Mesenchymal stem cell (in vitro differentiated cells and primary cell): ENCODE results near the gene KRTAP12-1.

Experiments used
- DNase-seq: peaks from one replicate; pipeline ENCODE4 v3.0.0-alpha.2; 2013
- H2AFZ ChIP-seq: one replicate; pipeline ENCODE4 v1.6.1; 2013; ENCODE audit warnings: low read depth, mild to moderate bottlenecking, control low read depth, inconsistent platforms, low read length, moderate library complexity
- H2AK5ac ChIP-seq: 2 replicates; pipeline ENCODE4 v1.6.1; 2013; ENCODE audit warnings: low read length, moderate library complexity, mild to moderate bottlenecking, inconsistent platforms; ENCODE audit not compliant: severe bottlenecking
- H2BK120ac ChIP-seq: one replicate; pipeline ENCODE4 v1.6.1; 2013; ENCODE audit warnings: low read depth, mild to moderate bottlenecking, inconsistent platforms, low read length, moderate library complexity
- H2BK12ac ChIP-seq, 2 experiments: one replicate each; pipeline ENCODE4 v1.6.1; 2013; ENCODE audit warnings: inconsistent platforms in 2 of 2, low read length in 2 of 2, mild to moderate bottlenecking in 2 of 2, moderate library complexity in 2 of 2, control low read depth in 1 of 2
- H2BK15ac ChIP-seq: one replicate; pipeline ENCODE4 v1.6.1; 2013; ENCODE audit warnings: mild to moderate bottlenecking, low read depth, inconsistent platforms; ENCODE audit not compliant: poor library complexity, severe bottlenecking
- H2BK5ac ChIP-seq: 2 replicates; pipeline ENCODE4 v1.6.1; 2013; ENCODE audit warnings: low read depth, mild to moderate bottlenecking, low read length, control low read depth, inconsistent platforms; ENCODE audit not compliant: poor library complexity, severe bottlenecking
- H3K14ac ChIP-seq, 2 experiments: one replicate each; pipeline ENCODE4 v1.6.1; 2013; ENCODE audit warnings: inconsistent platforms in 2 of 2, low read length in 2 of 2, control low read depth in 1 of 2, mild to moderate bottlenecking in 1 of 2, moderate library complexity in 1 of 2
- H3K18ac ChIP-seq, 2 experiments: one replicate each; pipeline ENCODE4 v1.6.1; 2013; ENCODE audit warnings: inconsistent platforms in 2 of 2, low read length in 2 of 2, control low read depth in 1 of 2, low read depth in 1 of 2, mild to moderate bottlenecking in 1 of 2
- H3K23ac ChIP-seq, 2 experiments: one replicate each; pipeline ENCODE4 v1.6.1; 2013; ENCODE audit warnings: inconsistent platforms in 2 of 2, low read length in 2 of 2, mild to moderate bottlenecking in 2 of 2, moderate library complexity in 2 of 2, control low read depth in 1 of 2
- H3K27ac ChIP-seq: 2 replicates; pipeline ENCODE4 v1.5.1; 2013; ENCODE audit warnings: mild to moderate bottlenecking, moderate library complexity, low read length, control low read depth, inconsistent platforms; ENCODE audit not compliant: poor library complexity, severe bottlenecking
- H3K27me3 ChIP-seq, 2 experiments: 2 replicates each; pipeline versions ENCODE4 v1.6.1 to v1.7.0; 2013; ENCODE audit warnings: low read length in 2 of 2, mild to moderate bottlenecking in 2 of 2, moderate library complexity in 2 of 2, control low read depth in 1 of 2, inconsistent platforms in 1 of 2; ENCODE audit not compliant: control insufficient read depth in 1 of 2, insufficient read depth in 1 of 2
- H3K36me3 ChIP-seq, 2 experiments: 2 replicates each; pipeline versions ENCODE4 v1.6.1 to v1.7.0; 2013; ENCODE audit warnings: low read length in 2 of 2, control low read depth in 1 of 2, inconsistent platforms in 1 of 2, low read depth in 1 of 2, mild to moderate bottlenecking in 1 of 2; ENCODE audit not compliant: insufficient read depth in 2 of 2, control insufficient read depth in 1 of 2
- H3K4ac ChIP-seq, 2 experiments: one replicate each; pipeline ENCODE4 v1.6.1; 2013; ENCODE audit warnings: inconsistent platforms in 2 of 2, low read length in 2 of 2, mild to moderate bottlenecking in 2 of 2, moderate library complexity in 2 of 2, control low read depth in 1 of 2, low read depth in 1 of 2
- H3K4me1 ChIP-seq: 2 replicates; pipeline ENCODE4 v1.6.1; 2013; ENCODE audit warnings: low read depth, low read length, control low read depth; ENCODE audit not compliant: control insufficient read depth, insufficient read depth
- H3K4me2 ChIP-seq: 2 replicates; pipeline ENCODE4 v1.6.1; 2013; ENCODE audit warnings: low read length, mild to moderate bottlenecking, inconsistent platforms; ENCODE audit not compliant: poor library complexity, severe bottlenecking
- H3K4me3 ChIP-seq, 2 experiments: 2 replicates each; pipeline versions ENCODE4 v1.5.1 to v1.7.0; 2013; ENCODE audit warnings: low read length in 2 of 2, mild to moderate bottlenecking in 2 of 2, control low read depth in 1 of 2, low read depth in 1 of 2; ENCODE audit not compliant: insufficient read depth in 1 of 2
- H3K79me1 ChIP-seq: replicated peaks from 2 replicates; pipeline ENCODE4 v1.6.1; 2013; ENCODE audit warnings: mild to moderate bottlenecking, control low read depth, low read length, inconsistent platforms; ENCODE audit not compliant: poor library complexity, severe bottlenecking
- H3K9ac ChIP-seq: 2 replicates; pipeline ENCODE4 v1.7.0; 2013; ENCODE audit warnings: mild to moderate bottlenecking, low read length, moderate library complexity
- H3K9me3 ChIP-seq: 2 replicates; pipeline ENCODE4 v1.7.0; 2013; ENCODE audit warnings: mild to moderate bottlenecking, low read length; ENCODE audit not compliant: control insufficient read depth
- H4K8ac ChIP-seq: one replicate; pipeline ENCODE4 v1.6.1; 2013; ENCODE audit warnings: inconsistent platforms, mild to moderate bottlenecking, low read length, moderate library complexity
- H4K91ac ChIP-seq: one replicate; pipeline ENCODE4 v1.6.1; 2013; ENCODE audit warnings: mild to moderate bottlenecking, low read length, inconsistent platforms
- WGBS: methylation state at CpG from one replicate; pipeline ENCODE4 v1.1.7; 2013; ENCODE audit warnings: mixed read lengths; 5-methylcytosine and 5-hydroxymethylcytosine counted together

The KRTAP12-1 gene

GRCh38 chr21:44654576-44655175 lies 27.3 kb downstream of the KRTAP12-1 start, which contains the start of gene KRTAP12-4:
Gene KRTAP12-4 (minus strand): TSS chr21:44654659. CDS start chr21:44654614, 45 bp downstream.
- no peak for DNase-seq
- no peak within 1 kb of the TSS for H3K9ac ChIP-seq
- H2BK15ac ChIP-seq, result no peak within 1 kb of the TSS
- no peak within 1 kb of the TSS for H2AFZ ChIP-seq
- no peak within 1 kb of the TSS for H3K14ac ChIP-seq
- no peaks in the 10 kb centered on the region for H3K36me3 ChIP-seq
- 68% methylated on average over 9 of the region's 9 CpGs for WGBS
- no peak within 1 kb of the TSS for H2AK5ac ChIP-seq
- H4K91ac ChIP-seq, result no peak within 1 kb of the TSS
- peaks cover 11% of the 10 kb centered on the region for H3K9me3 ChIP-seq
- H2BK12ac ChIP-seq, result no peak within 1 kb of the TSS
- H3K4me1 ChIP-seq, result peaks cover 2% of the 10 kb centered on the region
- H3K4me3 ChIP-seq, result no peak within 1 kb of the TSS
- H3K23ac ChIP-seq, result no peak within 1 kb of the TSS
- H4K8ac ChIP-seq, result no peak within 1 kb of the TSS
- H3K27ac ChIP-seq, result no peak within 1 kb of the TSS
- no peaks in the 10 kb centered on the region for H3K79me1 ChIP-seq
- no peak within 1 kb of the TSS for H3K18ac ChIP-seq
- no peak within 1 kb of the TSS for H2BK120ac ChIP-seq
- no peaks in the 10 kb centered on the region for H3K27me3 ChIP-seq
- H3K4ac ChIP-seq, result no peak within 1 kb of the TSS
- no peak within 1 kb of the TSS for H2BK5ac ChIP-seq
- no peak within 1 kb of the TSS for H3K4me2 ChIP-seq

- Histone ChIP-seq H3K9me3 (peaks cover 11% of the 10 kb centered on the region), H3K14ac (no peak overlapping the region), H2AFZ (no peak overlapping the region), H3K27ac (no peak overlapping the region), H3K36me3 (no peaks in the 10 kb centered on the region), H4K8ac (no peak overlapping the region), H2AK5ac (no peak overlapping the region), H3K4me2 (no peak overlapping the region), H2BK5ac (no peak overlapping the region), H3K23ac (no peak overlapping the region), H3K4me1 (peaks cover 2% of the 10 kb centered on the region), H3K4me3 (no peak overlapping the region), H3K4ac (no peak overlapping the region), H3K18ac (no peak overlapping the region), H3K79me1 (no peaks in the 10 kb centered on the region), H3K9ac (no peak overlapping the region), H4K91ac (no peak overlapping the region), H2BK15ac (no peak overlapping the region), H2BK120ac (no peak overlapping the region), H2BK12ac (no peak overlapping the region), H3K27me3 (no peaks in the 10 kb centered on the region)
- WGBS, result 86% methylated on average over 17 of the region's 17 CpGs
- no peak for DNase-seq
Observed at GRCh38 chr21:44653656-44654575, 28.0 kb downstream of the KRTAP12-1 start.

GRCh38 chr21:44653123-44653522 lies 28.8 kb downstream of the KRTAP12-1 start:
- no peak for DNase-seq
- peaks cover 11% of the 10 kb centered on the region for H3K9me3 ChIP-seq
- no peaks in the 10 kb centered on the region for H3K79me1 ChIP-seq
- H2BK12ac ChIP-seq, result no peak overlapping the region
- H4K91ac ChIP-seq, result no peak overlapping the region
- H2BK120ac ChIP-seq, result no peak overlapping the region
- WGBS, result 81% methylated on average over 11 of the region's 14 CpGs
- H3K4me1 ChIP-seq, result peaks cover 2% of the 10 kb centered on the region
- H2AFZ ChIP-seq, result no peak overlapping the region
- peaks cover 0 to under 1% of the 10 kb centered on the region in 2 experiments for H3K27me3 ChIP-seq
- H2AK5ac ChIP-seq, result no peak overlapping the region
- no peak overlapping the region for H4K8ac ChIP-seq
- H3K14ac ChIP-seq, result no peak overlapping the region
- no peak overlapping the region for H3K4me3 ChIP-seq
- H3K18ac ChIP-seq, result no peak overlapping the region
- no peak overlapping the region for H2BK15ac ChIP-seq
- no peaks in the 10 kb centered on the region for H3K36me3 ChIP-seq
- no peak overlapping the region for H3K27ac ChIP-seq
- no peak overlapping the region for H3K9ac ChIP-seq
- H3K4ac ChIP-seq, result no peak overlapping the region
- no peak overlapping the region for H3K4me2 ChIP-seq
- H3K23ac ChIP-seq, result no peak overlapping the region
- H2BK5ac ChIP-seq, result no peak overlapping the region

DNA sequence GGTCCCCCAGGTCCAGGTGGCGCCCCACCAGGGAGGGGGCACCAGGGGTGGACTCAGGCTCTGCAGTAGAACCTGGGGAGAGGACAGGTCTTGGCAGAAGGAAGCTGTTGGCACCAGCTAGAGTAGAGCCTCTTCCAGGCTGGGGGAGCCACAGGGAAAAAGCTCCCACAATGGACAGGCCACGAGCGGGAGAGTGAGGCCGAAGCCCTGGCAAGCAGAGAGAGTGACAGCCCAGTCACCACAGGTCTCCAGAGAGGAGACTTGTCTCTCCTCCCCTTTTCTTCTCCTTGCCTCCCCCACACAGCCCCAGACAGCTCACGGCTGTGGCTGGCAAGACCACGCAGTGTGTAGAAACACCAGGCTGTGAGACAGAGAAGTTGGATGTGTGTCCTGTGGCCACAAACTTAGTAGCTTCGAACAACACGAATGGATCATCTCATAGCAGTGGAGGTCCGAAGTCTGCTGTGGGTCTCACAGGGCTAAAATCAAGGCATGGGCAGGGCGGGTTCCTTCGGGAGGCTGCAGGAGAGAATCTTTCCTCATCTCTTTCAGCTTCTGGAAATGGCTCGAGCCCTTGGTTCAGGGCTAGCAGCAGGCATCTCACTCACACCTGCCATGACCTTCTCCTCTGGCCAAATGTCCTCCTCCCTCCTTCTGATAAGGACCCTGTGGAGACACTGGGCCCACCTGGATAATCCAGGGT lies 30.8 kb downstream of the KRTAP12-1 start:
- H3K9me3 ChIP-seq, result peaks cover 3% of the 10 kb centered on the region
- H2BK15ac ChIP-seq, result no peak overlapping the region
- no peak overlapping the region for H4K8ac ChIP-seq
- no peak overlapping the region for H4K91ac ChIP-seq
- no peak overlapping the region for H3K23ac ChIP-seq
- no peak overlapping the region for H2BK12ac ChIP-seq
- no peak overlapping the region for H3K14ac ChIP-seq
- no peaks in the 10 kb centered on the region for H3K79me1 ChIP-seq
- no peak overlapping the region for H2BK120ac ChIP-seq
- no peak overlapping the region for H3K18ac ChIP-seq
- no peak overlapping the region for H2BK5ac ChIP-seq
- H3K4me3 ChIP-seq, result no peak overlapping the region
- H3K36me3 ChIP-seq, result no peaks in the 10 kb centered on the region
- DNase-seq, result no peak
- 77% methylated on average over 9 of the region's 12 CpGs for WGBS
- H3K4me1 ChIP-seq, result peaks cover 2% of the 10 kb centered on the region
- peaks cover 3 to 10% of the 10 kb centered on the region in 2 experiments for H3K27me3 ChIP-seq
- H3K9ac ChIP-seq, result no peak overlapping the region
- no peak overlapping the region for H2AFZ ChIP-seq
- H2AK5ac ChIP-seq, result no peak overlapping the region
- H3K4ac ChIP-seq, result no peak overlapping the region
- H3K27ac ChIP-seq, result no peak overlapping the region
- H3K4me2 ChIP-seq, result no peak overlapping the region
